ENCODE measurements around the gene ZNF625. TPM values are rescaled to one million over a fixed set of nuclear protein-coding genes. Genes with fewer than 3 reads are reported as not detected.

ZNF625 gene
- total RNA-seq (2012; rRNA removed) = 9.8 and 9.9 TPM in 2 replicates

- Histone ChIP-seq H3K4me2 (ENCODE audit: low read length) (peak within 1 kb of the TSS; percentile 74), H3K4me3 (ENCODE audit: low read length) (peak within 1 kb of the TSS; percentile 85), H3K4me1 (ENCODE audit: control insufficient read depth, insufficient read depth, low read length) (peaks cover 10% of the 10 kb centered on the region), H3K9me3 (replicated peaks; ENCODE audit: low read length) (no peaks in the 10 kb centered on the region), H3K9ac (ENCODE audit: low read depth, low read length) (peak within 1 kb of the TSS; percentile 87), H3K36me3 (ENCODE audit: insufficient read depth, low read length) (peaks cover 15% of the 10 kb centered on the region), H3K27me3 (ENCODE audit: control insufficient read depth, insufficient read depth, low read length) (no peaks in the 10 kb centered on the region)
Observed at GRCh38 chr19:12156223-12157058, at the start of gene ZNF625. Gene ZNF625 (minus strand): TSS chr19:12156734. CDS start chr19:12156558, 176 bp downstream.

GRCh38 chr19:12205296-12205695 lies 48.8 kb upstream of the ZNF625 start:
- peaks cover 20% of the 10 kb centered on the region for H3K9me3 ChIP-seq (replicated peaks; ENCODE audit: low read length)

DNA sequence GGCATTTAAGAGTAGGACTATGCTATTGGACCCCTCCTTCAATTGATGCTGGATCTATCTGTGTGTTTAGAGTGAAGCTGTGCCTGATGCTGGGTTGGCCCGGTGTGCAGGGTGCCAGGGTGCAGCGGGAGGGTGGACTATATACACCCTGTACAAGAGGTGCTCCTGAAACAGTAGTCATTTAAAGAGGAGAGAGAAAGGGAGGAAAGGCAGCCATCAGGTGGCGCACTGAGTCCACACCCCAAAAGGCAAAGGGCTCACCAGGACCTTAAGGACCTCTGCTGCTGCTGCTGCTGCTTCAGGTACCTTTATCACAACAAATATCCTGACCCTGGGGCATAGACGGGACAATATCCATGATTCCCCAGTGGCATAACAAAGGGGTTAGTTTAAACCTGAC lies 45.7 kb upstream of the ZNF625 start:
- Histone ChIP-seq H3K4me2 (ENCODE audit: low read length) (no peak overlapping the region), H3K4me1 (ENCODE audit: control insufficient read depth, insufficient read depth, low read length) (no peaks in the 10 kb centered on the region), H3K9ac (ENCODE audit: low read depth, low read length) (no peak overlapping the region), H3K9me3 (replicated peaks; ENCODE audit: low read length) (peaks cover 7% of the 10 kb centered on the region), H3K4me3 (ENCODE audit: low read length) (no peak overlapping the region), H3K27me3 (ENCODE audit: control insufficient read depth, insufficient read depth, low read length) (no peaks in the 10 kb centered on the region), H3K36me3 (ENCODE audit: insufficient read depth, low read length) (no peaks in the 10 kb centered on the region)

More at GRCh38 chr19:12205296-12205695, 48.8 kb upstream of the ZNF625 start:
- no peaks in the 10 kb centered on the region for H3K27me3 ChIP-seq (ENCODE audit: control insufficient read depth, insufficient read depth, low read length)
- H3K36me3 ChIP-seq (ENCODE audit: insufficient read depth, low read length) = no peaks in the 10 kb centered on the region
- no peak overlapping the region for H3K4me3 ChIP-seq (ENCODE audit: low read length)
- H3K4me1 ChIP-seq (ENCODE audit: control insufficient read depth, insufficient read depth, low read length) = no peaks in the 10 kb centered on the region
- no peak overlapping the region for H3K4me2 ChIP-seq (ENCODE audit: low read length)
- H3K9ac ChIP-seq (ENCODE audit: low read depth, low read length) = no peak overlapping the region

GRCh38 chr19:12199757-12200419 lies 43.4 kb upstream of the ZNF625 start:
- H3K36me3 ChIP-seq (ENCODE audit: insufficient read depth, low read length) = no peaks in the 10 kb centered on the region
- H3K4me1 ChIP-seq (ENCODE audit: control insufficient read depth, insufficient read depth, low read length) = no peaks in the 10 kb centered on the region
- H3K4me3 ChIP-seq (ENCODE audit: low read length) = no peak overlapping the region
- H3K4me2 ChIP-seq (ENCODE audit: low read length) = no peak overlapping the region
- no peak overlapping the region for H3K9ac ChIP-seq (ENCODE audit: low read depth, low read length)
- H3K27me3 ChIP-seq (ENCODE audit: control insufficient read depth, insufficient read depth, low read length) = no peaks in the 10 kb centered on the region
- H3K9me3 ChIP-seq (replicated peaks; ENCODE audit: low read length) = peaks cover 13% of the 10 kb centered on the region

DNA sequence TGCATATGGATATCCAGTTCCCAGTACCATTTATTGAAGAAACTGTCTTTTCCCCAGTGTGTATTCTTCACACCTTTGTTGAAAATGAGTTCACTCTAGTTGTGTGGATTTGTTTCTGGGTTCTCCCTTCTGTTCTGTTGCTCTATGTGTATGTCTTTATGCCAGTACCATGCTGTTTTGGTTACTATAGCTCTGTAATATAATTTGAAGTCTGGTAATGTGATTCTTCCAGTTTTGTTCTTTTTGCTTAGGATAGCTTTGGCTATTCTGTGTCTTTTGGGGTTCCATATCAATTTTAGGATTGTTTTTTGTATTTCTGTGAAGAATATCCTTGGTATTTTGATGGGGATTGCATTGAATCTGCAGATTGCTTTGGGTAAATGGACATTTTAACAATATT lies 41.6 kb upstream of the ZNF625 start:
- no peaks in the 10 kb centered on the region for H3K27me3 ChIP-seq (ENCODE audit: control insufficient read depth, insufficient read depth, low read length)
- no peaks in the 10 kb centered on the region for H3K4me1 ChIP-seq (ENCODE audit: control insufficient read depth, insufficient read depth, low read length)
- peaks cover 19% of the 10 kb centered on the region for H3K9me3 ChIP-seq (replicated peaks; ENCODE audit: low read length)
- H3K36me3 ChIP-seq (ENCODE audit: insufficient read depth, low read length) = no peaks in the 10 kb centered on the region
- H3K4me3 ChIP-seq (ENCODE audit: low read length) = no peak overlapping the region
- no peak overlapping the region for H3K9ac ChIP-seq (ENCODE audit: low read depth, low read length)
- no peak overlapping the region for H3K4me2 ChIP-seq (ENCODE audit: low read length)

DNA sequence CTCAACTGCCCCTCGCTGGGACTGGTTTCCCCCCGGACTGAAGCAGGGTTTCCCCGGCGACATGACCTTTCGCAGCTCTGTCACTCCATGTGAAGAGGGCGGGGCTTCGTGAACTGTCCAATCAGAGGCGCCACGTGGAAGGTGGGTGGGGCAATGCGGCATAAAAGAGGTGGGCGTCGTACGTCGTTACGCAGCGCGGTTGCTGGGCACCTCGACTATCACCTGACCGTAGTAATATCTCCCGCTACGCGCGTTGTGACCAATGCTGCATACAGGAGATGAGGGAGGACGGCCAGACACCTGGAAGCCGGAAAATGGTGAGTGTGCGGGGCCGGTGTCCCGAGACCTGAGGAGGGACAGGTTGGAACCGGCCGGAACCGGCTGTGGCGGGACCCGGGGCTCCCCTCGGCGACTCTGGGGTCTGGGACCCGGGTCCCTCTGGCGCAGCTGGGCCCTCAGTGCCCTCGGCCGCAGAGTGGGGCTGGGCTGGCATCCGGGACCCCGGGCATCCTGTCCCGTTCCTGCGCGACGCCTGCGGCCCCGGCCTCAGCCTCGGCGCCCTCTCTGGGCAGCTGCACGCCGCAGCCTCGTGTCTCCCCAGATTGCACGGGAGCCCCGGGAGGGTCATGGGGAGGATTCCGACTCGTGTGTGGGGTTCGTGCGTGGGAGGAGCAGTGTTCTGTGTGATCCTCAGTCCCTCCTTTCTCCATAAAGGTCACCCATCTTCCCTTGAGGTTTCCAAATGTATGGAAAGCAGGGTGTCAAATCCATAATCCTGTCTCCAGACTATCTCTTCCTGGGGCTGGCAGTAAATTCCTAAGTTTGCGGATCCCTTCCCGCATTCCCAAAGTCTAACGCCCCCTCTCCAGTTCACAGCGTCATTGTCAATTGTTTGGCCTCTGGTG lies 38.5 kb upstream of the ZNF625 start:
- no peaks in the 10 kb centered on the region for H3K27me3 ChIP-seq (ENCODE audit: control insufficient read depth, insufficient read depth, low read length)
- H3K9ac ChIP-seq (ENCODE audit: low read depth, low read length) = no peak overlapping the region
- H3K4me2 ChIP-seq (ENCODE audit: low read length) = peak overlapping the region; percentile 15
- no peaks in the 10 kb centered on the region for H3K4me1 ChIP-seq (ENCODE audit: control insufficient read depth, insufficient read depth, low read length)
- peak overlapping the region; percentile 20 for H3K4me3 ChIP-seq (ENCODE audit: low read length)
- H3K36me3 ChIP-seq (ENCODE audit: insufficient read depth, low read length) = peaks cover 18% of the 10 kb centered on the region
- peaks cover 31% of the 10 kb centered on the region for H3K9me3 ChIP-seq (replicated peaks; ENCODE audit: low read length)

GRCh38 chr19:12187625-12188024 lies 31.1 kb upstream of the ZNF625 start:
- Histone ChIP-seq H3K4me1 (ENCODE audit: control insufficient read depth, insufficient read depth, low read length) (no peaks in the 10 kb centered on the region), H3K9me3 (replicated peaks; ENCODE audit: low read length) (peaks cover 51% of the 10 kb centered on the region), H3K9ac (ENCODE audit: low read depth, low read length) (no peak overlapping the region), H3K36me3 (ENCODE audit: insufficient read depth, low read length) (peaks cover 61% of the 10 kb centered on the region), H3K27me3 (ENCODE audit: control insufficient read depth, insufficient read depth, low read length) (no peaks in the 10 kb centered on the region), H3K4me2 (ENCODE audit: low read length) (no peak overlapping the region), H3K4me3 (ENCODE audit: low read length) (no peak overlapping the region)

DNA sequence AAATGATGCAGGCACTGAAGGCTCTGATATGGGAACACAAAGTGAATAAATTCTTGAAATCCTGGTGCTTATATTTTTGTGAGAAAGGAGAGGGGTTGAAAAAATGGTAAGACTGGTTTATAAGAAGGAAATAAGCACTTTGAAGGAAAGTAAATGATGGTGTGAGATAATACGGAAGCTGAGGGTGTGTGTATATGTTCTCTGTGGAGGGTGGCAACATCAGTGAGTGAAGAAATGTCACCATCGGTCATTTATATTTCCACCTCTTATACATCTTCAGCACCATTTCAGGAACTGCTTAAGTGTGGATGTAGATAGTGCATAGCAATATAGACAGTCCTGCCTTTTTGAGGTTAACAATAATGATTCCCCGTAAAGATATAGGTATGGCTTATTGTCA lies 23.8 kb upstream of the ZNF625 start:
- no peak overlapping the region for H3K4me2 ChIP-seq (ENCODE audit: low read length)
- peaks cover 20% of the 10 kb centered on the region for H3K36me3 ChIP-seq (ENCODE audit: insufficient read depth, low read length)
- H3K9me3 ChIP-seq (replicated peaks; ENCODE audit: low read length) = peaks cover 15% of the 10 kb centered on the region
- no peak overlapping the region for H3K9ac ChIP-seq (ENCODE audit: low read depth, low read length)
- no peaks in the 10 kb centered on the region for H3K27me3 ChIP-seq (ENCODE audit: control insufficient read depth, insufficient read depth, low read length)
- H3K4me3 ChIP-seq (ENCODE audit: low read length) = no peak overlapping the region
- no peaks in the 10 kb centered on the region for H3K4me1 ChIP-seq (ENCODE audit: control insufficient read depth, insufficient read depth, low read length)

DNA sequence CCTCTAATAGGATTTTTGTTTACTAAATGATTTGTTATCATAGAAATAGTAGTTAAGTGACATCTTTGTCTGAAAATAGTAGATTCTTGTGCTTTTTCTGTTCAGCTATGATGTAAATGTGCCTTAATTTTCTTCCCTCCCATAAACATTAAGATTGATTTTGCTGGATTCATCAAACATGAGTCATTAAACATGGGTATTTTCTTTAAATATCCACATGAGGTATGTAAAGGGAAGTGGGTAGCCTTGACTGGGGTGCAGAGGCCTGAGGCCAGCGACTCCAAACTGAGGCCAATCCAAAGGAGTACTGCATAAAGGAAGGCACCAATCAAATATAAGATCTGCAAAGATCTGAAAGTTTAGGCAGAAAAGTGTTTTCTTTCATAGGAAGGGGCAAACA lies 10.1 kb upstream of the ZNF625 start:
- no peaks in the 10 kb centered on the region for H3K27me3 ChIP-seq (ENCODE audit: control insufficient read depth, insufficient read depth, low read length)
- H3K36me3 ChIP-seq (ENCODE audit: insufficient read depth, low read length) = peaks cover 24% of the 10 kb centered on the region
- H3K4me2 ChIP-seq (ENCODE audit: low read length) = no peak overlapping the region
- H3K9ac ChIP-seq (ENCODE audit: low read depth, low read length) = no peak overlapping the region
- H3K9me3 ChIP-seq (replicated peaks; ENCODE audit: low read length) = no peaks in the 10 kb centered on the region
- no peak overlapping the region for H3K4me3 ChIP-seq (ENCODE audit: low read length)
- peaks cover 16% of the 10 kb centered on the region for H3K4me1 ChIP-seq (ENCODE audit: control insufficient read depth, insufficient read depth, low read length)

DNA sequence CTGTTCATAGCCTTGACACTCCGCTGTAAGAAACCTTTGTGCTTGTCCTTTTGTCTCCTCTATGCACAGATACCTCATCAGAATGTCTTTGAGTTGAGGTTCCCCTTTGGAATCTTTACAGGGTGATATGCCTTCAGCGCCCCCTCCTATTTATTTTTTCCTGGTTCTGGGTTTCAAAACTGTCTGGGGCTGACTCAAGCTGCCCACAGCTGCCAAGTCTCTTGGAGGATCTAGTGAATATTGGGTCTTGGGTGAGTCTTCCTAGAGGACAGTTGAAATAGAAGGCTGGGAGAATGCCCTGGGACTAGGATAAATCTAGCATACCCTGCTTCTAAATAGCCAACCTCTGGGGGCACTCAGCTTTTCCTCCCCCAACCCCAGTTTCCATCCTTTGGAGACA lies 7.3 kb upstream of the ZNF625 start:
- Histone ChIP-seq H3K36me3 (ENCODE audit: insufficient read depth, low read length) (peaks cover 14% of the 10 kb centered on the region), H3K4me3 (ENCODE audit: low read length) (peak overlapping the region; percentile 94), H3K9ac (ENCODE audit: low read depth, low read length) (peak overlapping the region; percentile 95), H3K27me3 (ENCODE audit: control insufficient read depth, insufficient read depth, low read length) (no peaks in the 10 kb centered on the region), H3K9me3 (replicated peaks; ENCODE audit: low read length) (no peaks in the 10 kb centered on the region), H3K4me1 (ENCODE audit: control insufficient read depth, insufficient read depth, low read length) (peaks cover 16% of the 10 kb centered on the region), H3K4me2 (ENCODE audit: low read length) (peak overlapping the region; percentile 85)
